DOHH2 (cell line): Measurements from ENCODE around the gene ZNF532.

Experiments used
- CTCF ChIP-seq: fragments of 200-600 bp; sonication (generic); IDR thresholded peaks from one replicate; pipeline ENCODE4 v1.5.1; 2014; ENCODE audit warnings: antibody characterized with exemption, mild to moderate bottlenecking, low read depth, low read length; ENCODE audit not compliant: poor library complexity, severe bottlenecking
- EZH2phosphoT487 ChIP-seq: fragments of 200-600 bp; sonication (generic); IDR thresholded peaks from 2 replicates; pipeline ENCODE4 v1.6.1; 2017; ENCODE audit warnings: borderline replicate concordance, mild to moderate bottlenecking, antibody characterized with exemption, low read length, moderate library complexity, mixed read lengths

GRCh38 chr18:58848685-58849084, 16.0 kb upstream of the ZNF532 start:
- TF ChIP-seq CTCF (no peak), EZH2phosphoT487 (no peak)
